T-cell (primary cell): ENCODE data around the gene ABCF1. TPM values are rescaled to one million over a fixed set of nuclear protein-coding genes. Genes with fewer than 3 reads are reported as not detected.

Experiments
- ATAC-seq, 4 experiments: fragments of 200-7000 bp in 3 of 4; fragments of 150-1000 bp in 1 of 4; cut with Tn5 transposase; replicated peaks in 1 of 4; 1 replicate in 3 of 4; 2 replicates in 1 of 4; pipeline ENCODE4 v1.10.0; 2021; ENCODE audit warnings: moderate library complexity in 3 of 4, mild to moderate bottlenecking in 2 of 4, moderate number of reproducible peaks in 1 of 4
- CTCF ChIA-PET, 2 donors: fragments of 300-600 bp; sonication (Branson Sonifier 250); formaldehyde crosslinking; loops; one replicate each; lab custom pipeline; 2022; ENCODE audit warnings: antibody characterized with exemption in 2 of 2; lab: Charles Lee
- POLR2A ChIA-PET, 2 donors: fragments of 300-600 bp; sonication (Branson Sonifier 250); formaldehyde crosslinking; loops; one replicate each; lab custom pipeline; 2022; ENCODE audit warnings: antibody characterized with exemption in 2 of 2; lab: Charles Lee
- DNase-seq, 35 experiments: peaks; one replicate each; pipeline versions ENCODE4 v3.0.0 to v3.0.0-alpha.2; 2013 to 2023
- H3K27ac ChIP-seq: one replicate; pipeline ENCODE4 v1.5.1; 2013; ENCODE audit warnings: low read length
- H3K27me3 ChIP-seq, 2 experiments: replicated peaks in 1 of 2; 1 replicate in 1 of 2; 2 replicates in 1 of 2; pipeline versions ENCODE4 v1.6.1 to v1.7.0; 2013; ENCODE audit warnings: low read length in 1 of 2, mixed read lengths in 1 of 2; ENCODE audit not compliant: control insufficient read depth in 2 of 2, insufficient read depth in 2 of 2; ENCODE audit errors: extremely low read depth in 1 of 2
- H3K36me3 ChIP-seq, 2 donors: 1 replicate in 1 of 2; 2 replicates in 1 of 2; pipeline versions ENCODE4 v1.6.1 to v1.7.0; 2013; ENCODE audit warnings: low read length in 1 of 2; ENCODE audit not compliant: control insufficient read depth in 2 of 2, insufficient read depth in 1 of 2; ENCODE audit errors: extremely low read depth in 1 of 2
- H3K4me1 ChIP-seq, 2 experiments: 1 replicate in 1 of 2; 2 replicates in 1 of 2; pipeline versions ENCODE4 v1.6.1 to v1.7.0; 2013; ENCODE audit warnings: low read length in 2 of 2, mixed read lengths in 1 of 2; ENCODE audit not compliant: insufficient read depth in 2 of 2, control insufficient read depth in 1 of 2; ENCODE audit errors: extremely low read depth in 1 of 2
- H3K4me3 ChIP-seq, 2 donors: 1 replicate in 1 of 2; 2 replicates in 1 of 2; pipeline versions ENCODE4 v1.5.1 to v1.7.0; 2013; ENCODE audit warnings: mild to moderate bottlenecking in 2 of 2, low read length in 1 of 2, moderate library complexity in 1 of 2; ENCODE audit not compliant: control insufficient read depth in 1 of 2; ENCODE audit errors: extremely low read depth in 1 of 2
- H3K9me3 ChIP-seq: 2 replicates; pipeline ENCODE4 v1.7.0; 2013
- H3K27ac Mint-ChIP-seq, 2 donors: one replicate each; pipeline ENCODE4 v1.8.0; 2020 to 2021; ENCODE audit warnings: mild to moderate bottlenecking in 2 of 2, mixed read lengths in 2 of 2
- H3K27me3 Mint-ChIP-seq, 2 donors: one replicate each; pipeline ENCODE4 v1.8.0; 2021 to 2022; ENCODE audit warnings: mixed read lengths in 2 of 2
- H3K36me3 Mint-ChIP-seq: one replicate; pipeline ENCODE4 v1.8.0; 2021; ENCODE audit warnings: mixed read lengths
- H3K4me1 Mint-ChIP-seq, 3 donors: one replicate each; pipeline ENCODE4 v1.8.0; 2020 to 2022; ENCODE audit warnings: mixed read lengths in 3 of 3, mild to moderate bottlenecking in 1 of 3
- H3K4me3 Mint-ChIP-seq, 3 donors: one replicate each; pipeline ENCODE4 v1.8.0; 2020 to 2022; ENCODE audit warnings: mild to moderate bottlenecking in 3 of 3, mixed read lengths in 3 of 3, moderate library complexity in 3 of 3
- H3K9me3 Mint-ChIP-seq, 3 donors: one replicate each; pipeline ENCODE4 v1.8.0; 2020 to 2022; ENCODE audit warnings: mixed read lengths in 3 of 3
- WGBS: methylation state at CpG from one replicate; pipeline ENCODE4 v1.1.5; 2013; ENCODE audit warnings: missing lambda C conversion rate; ENCODE audit not compliant: insufficient coverage; 5-methylcytosine and 5-hydroxymethylcytosine counted together
- total RNA-seq, 35 experiments: library from RNA in 6 of 35; stranded (reverse) in 6 of 35; fragments of 120-200 nt in 1 of 35; gene quantifications; one replicate each; pipeline versions ENCODE4 v1.2.1 to v1.2.4 and lab custom pipeline; 2013 to 2026

The ABCF1 gene
- total RNA-seq, 5 donors from 2014 or later (not counting 1 experiment from before 2014, with no cell fraction given), result 61.1 to 89.9 (median 73.8) TPM

GRCh38 chr6:30533460-30534294 is 37.6 kb upstream of the ABCF1 start:
- no peaks in the 10 kb centered on the region for H3K27me3 ChIP-seq
- no peaks in the 10 kb centered on the region for H3K9me3 Mint-ChIP-seq
- peaks cover 36 to 41% (median 37%) of the 10 kb centered on the region in 3 donors for H3K4me1 Mint-ChIP-seq
- H3K4me3 ChIP-seq, result peak overlapping the region in 1 of 2 donors; percentile 14
- H3K36me3 Mint-ChIP-seq, result no peaks in the 10 kb centered on the region
- H3K9me3 ChIP-seq, result no peaks in the 10 kb centered on the region
- ChIA-PET POLR2A (interaction anchor here (0.6 to 1.7 kb wide), 3 partner anchors 8 to 39 kb away, joined by 4 to 12 read pairs (median 6); partner anchors contain the start of gene PRR3 (in 1 of the 2)), CTCF (interaction anchor here (0.9 to 2.3 kb wide), 8 partner anchors 8 to 50 kb away, joined by 4 to 22 read pairs (median 12); no protein-coding TSS in a partner anchor)
- ATAC-seq (no peak), DNase-seq (peak in 1 of 35 experiments; percentile 59)
- H3K27ac Mint-ChIP-seq, result peak overlapping the region; percentile 87 to 96
- no peaks in the 10 kb centered on the region for H3K27me3 Mint-ChIP-seq
- WGBS, result 77% methylated on average over 3 of the region's 15 CpGs
- peaks cover 10 to 36% of the 10 kb centered on the region in 2 experiments for H3K4me1 ChIP-seq
- H3K4me3 Mint-ChIP-seq, result peak overlapping the region; percentile 66 to 81 (median 68)
- peak overlapping the region; percentile 49 for H3K27ac ChIP-seq
- no peaks in the 10 kb centered on the region for H3K36me3 ChIP-seq

- H3K4me3 Mint-ChIP-seq, result no peak overlapping the region
- peaks cover 24 to 27% (median 25%) of the 10 kb centered on the region in 3 donors for H3K4me1 Mint-ChIP-seq
- Histone ChIP-seq H3K4me1 (peaks cover 8 to 18% of the 10 kb centered on the region in 2 experiments), H3K36me3 (no peaks in the 10 kb centered on the region), H3K4me3 (no peak overlapping the region), H3K27me3 (no peaks in the 10 kb centered on the region), H3K27ac (no peak overlapping the region), H3K9me3 (no peaks in the 10 kb centered on the region)
- no peaks in the 10 kb centered on the region for H3K27me3 Mint-ChIP-seq
- ChIA-PET POLR2A (interaction anchor here in 1 of 2 donors (0.7 kb wide), 1 partner anchor 43 kb away, joined by 3 read pairs; no protein-coding TSS in a partner anchor), CTCF (interaction anchor here in 1 of 2 donors (0.6 kb wide), 1 partner anchor 59 kb away, joined by 3 read pairs; no protein-coding TSS in a partner anchor)
- H3K9me3 Mint-ChIP-seq, result no peaks in the 10 kb centered on the region
- ATAC-seq (no peak), DNase-seq (no peak)
- 86% methylated on average over 2 of the region's 3 CpGs for WGBS
- no peak overlapping the region for H3K27ac Mint-ChIP-seq
- H3K36me3 Mint-ChIP-seq, result no peaks in the 10 kb centered on the region
Measured at GRCh38 chr6:30537931-30538330, 33.3 kb upstream of the ABCF1 start.

- peaks cover 6% of the 10 kb centered on the region for H3K36me3 Mint-ChIP-seq
- peak overlapping the region; percentile 74 for H3K27ac ChIP-seq
- H3K4me3 ChIP-seq, result peak overlapping the region; percentile 46 to 74
- H3K27me3 ChIP-seq, result no peaks in the 10 kb centered on the region
- 3% methylated on average over 17 of the region's 23 CpGs for WGBS
- no peaks in the 10 kb centered on the region for H3K9me3 ChIP-seq
- peaks cover 26 to 31% of the 10 kb centered on the region in 2 experiments for H3K4me1 ChIP-seq
- peak overlapping the region; percentile 78 to 81 (median 81) for H3K4me3 Mint-ChIP-seq
- no peaks in the 10 kb centered on the region for H3K27me3 Mint-ChIP-seq
- H3K9me3 Mint-ChIP-seq, result no peaks in the 10 kb centered on the region
- POLR2A ChIA-PET, result interaction anchor here (0.5 to 1.7 kb wide), 19 partner anchors 9 to 659 kb away, joined by 3 to 30 read pairs (median 4); partner anchors contain the start of genes ABCF1 (in 1 of the 2) and MRPS18B (in 1 of the 2)
- peaks cover 34 to 37% (median 35%) of the 10 kb centered on the region in 3 donors for H3K4me1 Mint-ChIP-seq
- ATAC-seq, result peak; percentile 68 to 80 (median 76)
- CTCF ChIA-PET, result interaction anchor here (0.6 to 4.8 kb wide), 34 partner anchors 10 to 546 kb away, joined by 3 to 73 read pairs (median 6); partner anchors contain the start of genes ABCF1 (in 1 of the 2) and PRR3 (in 1 of the 2)
- peaks cover 12% of the 10 kb centered on the region in 2 donors for H3K36me3 ChIP-seq
- peak; percentile 54 to 94 (median 74) for DNase-seq
- H3K27ac Mint-ChIP-seq, result peak overlapping the region; percentile 91 to 95
Measured at GRCh38 chr6:30541515-30542403, 29.5 kb upstream of the ABCF1 start.

GRCh38 chr6:30542404-30542725 is 28.9 kb upstream of the ABCF1 start:
- Mint-ChIP-seq H3K36me3 (peaks cover 7% of the 10 kb centered on the region), H3K9me3 (no peaks in the 10 kb centered on the region), H3K27me3 (no peaks in the 10 kb centered on the region), H3K4me3 (peak overlapping the region; percentile 78 to 81 (median 81)), H3K27ac (peak overlapping the region; percentile 91 to 95), H3K4me1 (peaks cover 34 to 37% (median 35%) of the 10 kb centered on the region in 3 donors)
- H3K9me3 ChIP-seq, result no peaks in the 10 kb centered on the region
- CTCF ChIA-PET, result interaction anchor here (0.6 to 4.8 kb wide), 16 partner anchors 9 to 188 kb away, joined by 3 to 73 read pairs (median 11); partner anchors contain the start of genes ABCF1 (in 1 of the 2) and PRR3 (in 1 of the 2)
- peak; percentile 66 to 81 (median 72) for ATAC-seq
- DNase-seq, result peak in 23 of 35 experiments; percentile 20 to 70 (median 34)
- 11% methylated on average over 1 of the region's 4 CpGs for WGBS
- peaks cover 14 to 17% of the 10 kb centered on the region in 2 donors for H3K36me3 ChIP-seq
- H3K4me3 ChIP-seq, result peak overlapping the region; percentile 46 to 74
- peak overlapping the region; percentile 74 for H3K27ac ChIP-seq
- H3K27me3 ChIP-seq, result no peaks in the 10 kb centered on the region
- H3K4me1 ChIP-seq, result peaks cover 26 to 31% of the 10 kb centered on the region in 2 experiments
- POLR2A ChIA-PET, result interaction anchor here (0.6 to 1.7 kb wide), 9 partner anchors 9 to 658 kb away, joined by 3 to 30 read pairs (median 5); no protein-coding TSS in a partner anchor

GRCh38 chr6:30542915-30543314 is 28.3 kb upstream of the ABCF1 start:
- H3K36me3 ChIP-seq, result peaks cover 14 to 21% of the 10 kb centered on the region in 2 donors
- H3K4me3 Mint-ChIP-seq, result peak overlapping the region; percentile 78 to 81 (median 81)

More at GRCh38 chr6:30542915-30543314, 28.3 kb upstream of the ABCF1 start:
- Histone ChIP-seq H3K9me3 (no peaks in the 10 kb centered on the region), H3K27ac (peak overlapping the region; percentile 74), H3K27me3 (no peaks in the 10 kb centered on the region), H3K4me3 (no peak overlapping the region), H3K4me1 (peaks cover 26 to 31% of the 10 kb centered on the region in 2 experiments)
- ChIA-PET CTCF (interaction anchor here (0.6 to 4.8 kb wide), 12 partner anchors 9 to 1101 kb away, joined by 3 to 73 read pairs (median 11); partner anchors contain the start of gene PRR3 (in 1 of the 2)), POLR2A (interaction anchor here (0.6 to 1.7 kb wide), 9 partner anchors 10 to 658 kb away, joined by 3 to 30 read pairs (median 6); no protein-coding TSS in a partner anchor)
- ATAC-seq, result no peak
- no CpG with 5 or more reads among the region's 1 CpG for WGBS
- Mint-ChIP-seq H3K36me3 (peaks cover 7% of the 10 kb centered on the region), H3K27ac (peak overlapping the region; percentile 91 to 95), H3K4me1 (peaks cover 34 to 37% (median 35%) of the 10 kb centered on the region in 3 donors), H3K9me3 (no peaks in the 10 kb centered on the region), H3K27me3 (no peaks in the 10 kb centered on the region)
- no peak for DNase-seq
